Measurements from ENCODE around the gene FGF23.

DNA sequence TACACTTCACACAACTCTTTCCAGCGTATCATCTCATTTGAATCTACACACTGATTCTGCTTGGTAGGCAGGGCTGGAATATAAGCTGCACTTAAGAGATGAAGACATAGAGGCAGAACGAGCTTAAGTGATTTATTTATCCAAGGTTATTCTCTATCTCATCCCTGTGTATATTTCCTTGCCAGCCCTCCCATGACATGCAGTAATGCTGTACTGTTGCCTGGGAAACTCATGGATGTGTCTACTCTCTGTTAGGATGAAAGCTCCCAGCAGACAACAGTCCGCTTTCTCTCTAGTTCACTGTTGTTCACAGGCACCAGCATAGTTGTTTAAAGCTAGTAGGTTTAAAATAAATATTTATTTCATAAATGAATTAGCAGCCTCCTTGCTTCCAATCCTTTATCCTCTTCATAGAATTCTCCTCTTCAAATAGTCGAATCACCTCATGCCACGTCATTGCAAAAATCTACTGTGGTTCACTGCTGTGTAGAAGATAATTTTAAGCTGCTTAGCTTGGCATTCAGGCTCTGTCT is 40.7 kb upstream of the FGF23 start:
- no peak for TF ChIP-seq POLR2A (IDR thresholded peaks at IDR 0.05)
- TF ChIP-seq, protein P1, sequence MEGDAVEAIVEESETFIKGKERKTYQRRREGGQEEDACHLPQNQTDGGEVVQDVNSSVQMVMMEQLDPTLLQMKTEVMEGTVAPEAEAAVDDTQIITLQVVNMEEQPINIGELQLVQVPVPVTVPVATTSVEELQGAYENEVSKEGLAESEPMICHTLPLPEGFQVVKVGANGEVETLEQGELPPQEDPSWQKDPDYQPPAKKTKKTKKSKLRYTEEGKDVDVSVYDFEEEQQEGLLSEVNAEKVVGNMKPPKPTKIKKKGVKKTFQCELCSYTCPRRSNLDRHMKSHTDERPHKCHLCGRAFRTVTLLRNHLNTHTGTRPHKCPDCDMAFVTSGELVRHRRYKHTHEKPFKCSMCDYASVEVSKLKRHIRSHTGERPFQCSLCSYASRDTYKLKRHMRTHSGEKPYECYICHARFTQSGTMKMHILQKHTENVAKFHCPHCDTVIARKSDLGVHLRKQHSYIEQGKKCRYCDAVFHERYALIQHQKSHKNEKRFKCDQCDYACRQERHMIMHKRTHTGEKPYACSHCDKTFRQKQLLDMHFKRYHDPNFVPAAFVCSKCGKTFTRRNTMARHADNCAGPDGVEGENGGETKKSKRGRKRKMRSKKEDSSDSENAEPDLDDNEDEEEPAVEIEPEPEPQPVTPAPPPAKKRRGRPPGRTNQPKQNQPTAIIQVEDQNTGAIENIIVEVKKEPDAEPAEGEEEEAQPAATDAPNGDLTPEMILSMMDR (IDR thresholded peaks at IDR 0.05): no peak
